PC-3 (cell line): ENCODE results near the gene RTF2. TPM values are rescaled to one million over a fixed set of nuclear protein-coding genes. Genes with fewer than 3 reads are reported as not detected.

ENCODE experiments used
- ATAC-seq: fragments of 200-7000 bp; cut with Tn5 transposase; 2 replicates; pipeline ENCODE4 v1.9.1; 2020; ENCODE audit warnings: mild to moderate bottlenecking, moderate library complexity
- BruUV-seq: library from RNA; stranded (reverse); fragments of 400-500 nt; replicated peaks from 2 replicates; lab custom pipeline; 2021; lab: Mats Ljungman, UMichigan
- CTCF ChIA-PET: fragments of 300-600 bp; sonication (Branson Sonifier 250); formaldehyde crosslinking; loops from one replicate; lab custom pipeline; 2022; ENCODE audit warnings: antibody characterized with exemption; lab: Charles Lee
- POLR2A ChIA-PET: fragments of 300-600 bp; sonication (Branson Sonifier 250); formaldehyde crosslinking; loops from one replicate; lab custom pipeline; 2022; ENCODE audit warnings: antibody characterized with exemption; ENCODE audit not compliant: unreplicated experiment; lab: Charles Lee
- DNase-seq: peaks from one replicate; pipeline ENCODE4 v3.0.0-alpha.2; 2015
- H2AFZ ChIP-seq: fragments of 300-600 bp; sonication (generic); 2 replicates; pipeline ENCODE4 v1.6.0; 2016; ENCODE audit warnings: antibody characterized with exemption, low read length
- H3F3A ChIP-seq: fragments of 300-600 bp; sonication (generic); one replicate; pipeline ENCODE4 v1.6.0; 2017; ENCODE audit warnings: antibody characterized with exemption, low read length, control low read depth, mild to moderate bottlenecking; ENCODE audit not compliant: unreplicated experiment
- H3K27ac ChIP-seq: fragments of 300-600 bp; sonication (generic); 2 replicates; pipeline ENCODE4 v1.5.1; 2016; ENCODE audit warnings: mild to moderate bottlenecking, low read length
- H3K27me3 ChIP-seq: fragments of 300-600 bp; sonication (generic); 2 replicates; pipeline ENCODE4 v1.6.1; 2016; ENCODE audit warnings: low read length, mixed read lengths
- H3K36me3 ChIP-seq: fragments of 300-600 bp; sonication (generic); 2 replicates; pipeline ENCODE4 v1.6.1; 2016; ENCODE audit warnings: low read depth, mixed run types, low read length, mixed read lengths
- H3K4me1 ChIP-seq: fragments of 300-600 bp; sonication (generic); 2 replicates; pipeline ENCODE4 v1.5.1; 2016; ENCODE audit warnings: low read length; ENCODE audit not compliant: insufficient read depth
- H3K4me2 ChIP-seq: fragments of 300-600 bp; sonication (generic); 2 replicates; pipeline ENCODE4 v1.6.0; 2016; ENCODE audit warnings: low read length
- H3K4me3 ChIP-seq: fragments of 300-600 bp; sonication (generic); 2 replicates; pipeline ENCODE4 v1.5.1; 2016; ENCODE audit warnings: mild to moderate bottlenecking, low read length, mixed read lengths
- H3K79me2 ChIP-seq: fragments of 300-600 bp; sonication (generic); 2 replicates; pipeline ENCODE4 v1.6.1; 2017; ENCODE audit warnings: low read length, mixed read lengths
- H3K9ac ChIP-seq: fragments of 300-600 bp; sonication (generic); 2 replicates; pipeline ENCODE4 v1.6.0; 2016; ENCODE audit warnings: mild to moderate bottlenecking, low read length
- H3K9me2 ChIP-seq: fragments of 300-600 bp; sonication (generic); replicated peaks from 2 replicates; pipeline ENCODE4 v1.6.1; 2016; ENCODE audit warnings: mixed run types, low read length, mixed read lengths
- H3K9me3 ChIP-seq: fragments of 300-600 bp; sonication (generic); 2 replicates; pipeline ENCODE4 v1.6.1; 2016; ENCODE audit warnings: low read length, mixed read lengths
- H4K20me1 ChIP-seq: fragments of 300-600 bp; sonication (generic); 2 replicates; pipeline ENCODE4 v1.6.1; 2016; ENCODE audit warnings: low read length, mixed read lengths
- CTCF ChIP-seq: fragments of 300-600 bp; sonication (generic); conservative IDR thresholded peaks from 2 replicates; pipeline ENCODE4 v1.5.1; 2017; ENCODE audit warnings: antibody characterized with exemption, low read depth, mild to moderate bottlenecking, low read length
- EZH2 ChIP-seq: fragments of 300-600 bp; sonication (generic); IDR thresholded peaks from one replicate; pipeline ENCODE4 v1.6.1; 2017; ENCODE audit warnings: antibody characterized with exemption, mild to moderate bottlenecking, low read length; ENCODE audit not compliant: unreplicated experiment
- EZH2phosphoT487 ChIP-seq: fragments of 300-600 bp; sonication (generic); IDR thresholded peaks from 2 replicates; pipeline ENCODE4 v1.6.1; 2018; ENCODE audit warnings: mild to moderate bottlenecking, antibody characterized with exemption, low read length, borderline replicate concordance
- intact Hi-C: fragments of 100-400 bp; cut with micrococcal nuclease; formaldehyde crosslinking; loops from 2 replicates; pipeline ENCODE4 v1.9.0; 2023
- total RNA-seq: library from RNA; depleted of rRNA; stranded (reverse); fragments of >200 nt; gene quantifications from 2 replicates; pipeline ENCODE4 v1.2.3, GENCODE V29; 2014

The RTF2 gene
- total RNA-seq, 1 experiment from 2014 or later: 122 TPM

- BruUV-seq: no TSS peak
- no peaks in the 10 kb centered on the region for H3F3A ChIP-seq
- TF ChIP-seq EZH2 (no peak), CTCF (no peak), EZH2phosphoT487 (no peak)
- intact Hi-C loops: no loop called here
- ATAC-seq (no peak), DNase-seq (no peak)
- POLR2A ChIA-PET: no interaction called here
- H3K27ac ChIP-seq: no peak overlapping the region
- no peaks in the 10 kb centered on the region for H3K27me3 ChIP-seq
- H2AFZ ChIP-seq: no peak overlapping the region
- H3K9me2 ChIP-seq: no peaks in the 10 kb centered on the region
- no peaks in the 10 kb centered on the region for H3K36me3 ChIP-seq
- no peak overlapping the region for H3K9ac ChIP-seq
- no peaks in the 10 kb centered on the region for H3K9me3 ChIP-seq
- H3K4me1 ChIP-seq: no peaks in the 10 kb centered on the region
- H4K20me1 ChIP-seq: no peaks in the 10 kb centered on the region
- H3K4me2 ChIP-seq: no peak overlapping the region
- H3K4me3 ChIP-seq: no peak overlapping the region
- no peaks in the 10 kb centered on the region for H3K79me2 ChIP-seq
- CTCF ChIA-PET: no interaction called here
Measured at GRCh38 chr20:56440346-56441007, 27.9 kb upstream of the RTF2 start.

DNA sequence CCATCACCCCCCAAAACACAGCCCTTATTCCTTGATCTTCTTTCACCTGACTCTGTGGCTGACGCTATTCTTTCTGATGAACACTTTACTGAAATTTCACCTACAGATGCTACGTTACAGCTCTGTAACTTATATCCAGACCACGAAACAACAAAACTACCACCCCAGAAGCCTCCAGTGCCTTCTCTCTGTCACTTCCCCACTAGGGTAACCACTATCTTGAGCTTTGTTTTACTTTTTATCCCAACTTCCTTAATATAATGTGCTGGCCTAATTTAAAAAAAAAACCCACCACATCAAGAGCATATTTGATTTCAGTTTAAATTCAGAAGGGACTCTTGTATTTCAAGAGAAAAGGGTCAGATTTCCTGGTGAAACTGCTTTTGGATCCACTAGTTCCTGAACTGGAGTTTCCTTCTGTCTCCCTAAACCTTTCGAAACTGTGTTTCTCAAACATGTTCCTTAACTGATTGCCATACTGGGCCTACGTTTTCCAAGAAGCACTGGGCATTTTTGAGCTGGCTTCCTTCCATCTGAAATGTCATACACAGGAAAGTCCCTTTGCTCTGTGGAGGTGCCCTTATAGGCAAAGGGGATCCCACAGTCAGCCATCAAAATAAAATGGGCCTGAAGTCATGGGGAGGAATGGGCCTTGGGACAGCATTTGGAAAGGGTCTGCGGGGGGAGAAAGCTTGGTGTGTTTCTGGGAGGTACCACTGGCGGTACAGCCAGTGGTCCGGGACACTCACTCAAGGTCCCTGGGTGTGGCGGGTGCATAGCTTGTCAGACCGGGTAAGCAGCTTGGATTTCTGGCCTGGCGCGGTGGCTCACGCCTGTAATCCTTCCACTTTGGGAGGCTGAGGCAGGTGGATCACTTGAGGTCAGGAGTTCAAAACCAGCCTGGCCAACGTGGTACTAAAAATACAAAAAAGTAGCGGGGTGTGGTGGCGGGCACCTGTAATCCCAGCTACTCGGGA lies 25.8 kb upstream of the RTF2 start:
- Histone ChIP-seq H3K27ac (no peak overlapping the region), H3K4me1 (no peaks in the 10 kb centered on the region), H4K20me1 (no peaks in the 10 kb centered on the region), H3K4me2 (no peak overlapping the region), H3K9me3 (no peaks in the 10 kb centered on the region), H3F3A (no peaks in the 10 kb centered on the region), H3K36me3 (no peaks in the 10 kb centered on the region), H3K27me3 (no peaks in the 10 kb centered on the region), H2AFZ (no peak overlapping the region), H3K79me2 (no peaks in the 10 kb centered on the region), H3K4me3 (no peak overlapping the region), H3K9me2 (no peaks in the 10 kb centered on the region), H3K9ac (no peak overlapping the region)
- no TSS peak for BruUV-seq
- TF ChIP-seq EZH2phosphoT487 (no peak), CTCF (no peak), EZH2 (no peak)
- ATAC-seq: no peak
- ChIA-PET CTCF (no interaction called here), POLR2A (no interaction called here)
- intact Hi-C loops: no loop called here
- no peak for DNase-seq
